GM18861 (cell line): ENCODE results near the gene SPTAN1.
"Not testable (repeated sequence)": the region's sequence is repeated elsewhere in the genome, so short reads cannot be mapped to it uniquely, and the experiment has no call there.

ENCODE experiments used
- ATAC-seq: cut with Tn5 transposase; IDR thresholded peaks from one replicate; pipeline ENCODE4 v1.9.1; 2021; ENCODE audit not compliant: unreplicated experiment

The SPTAN1 gene

DNA sequence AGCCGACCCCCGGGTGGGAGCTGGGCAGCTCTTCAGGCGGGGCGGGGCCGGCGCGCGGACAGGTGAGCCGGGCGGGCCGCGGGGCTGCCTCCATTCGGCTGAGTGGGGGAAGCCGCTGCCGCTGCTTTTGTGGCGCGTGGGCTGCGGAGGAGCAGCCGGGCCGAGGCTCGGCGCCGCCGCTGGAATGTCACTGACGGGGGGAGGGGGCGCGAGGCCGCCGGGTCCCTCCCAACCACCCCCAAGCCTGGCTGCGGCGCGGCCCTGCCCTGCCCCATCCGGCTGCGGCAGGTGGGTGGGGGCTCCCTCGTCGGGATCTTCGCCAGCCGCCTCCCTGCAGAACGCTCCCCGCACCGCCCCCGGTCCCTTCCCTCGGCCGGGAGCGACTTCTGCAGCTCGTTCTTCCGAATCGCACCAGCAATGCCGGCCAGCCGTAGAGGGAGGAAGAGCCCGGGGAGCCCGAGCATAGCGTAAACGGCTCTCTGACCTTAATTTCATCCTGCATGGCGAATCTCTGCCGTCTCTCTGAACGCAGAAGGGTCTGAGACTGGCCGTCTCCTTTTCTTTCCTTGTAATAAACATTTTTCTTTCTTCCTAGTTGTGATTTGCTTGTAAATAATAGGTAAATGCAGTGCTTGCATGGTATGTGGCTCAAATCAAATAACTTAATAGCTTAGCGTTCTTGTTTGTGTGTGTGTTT lies 505 bp downstream of the SPTAN1 start:
- peak; percentile 18 for ATAC-seq

DNA sequence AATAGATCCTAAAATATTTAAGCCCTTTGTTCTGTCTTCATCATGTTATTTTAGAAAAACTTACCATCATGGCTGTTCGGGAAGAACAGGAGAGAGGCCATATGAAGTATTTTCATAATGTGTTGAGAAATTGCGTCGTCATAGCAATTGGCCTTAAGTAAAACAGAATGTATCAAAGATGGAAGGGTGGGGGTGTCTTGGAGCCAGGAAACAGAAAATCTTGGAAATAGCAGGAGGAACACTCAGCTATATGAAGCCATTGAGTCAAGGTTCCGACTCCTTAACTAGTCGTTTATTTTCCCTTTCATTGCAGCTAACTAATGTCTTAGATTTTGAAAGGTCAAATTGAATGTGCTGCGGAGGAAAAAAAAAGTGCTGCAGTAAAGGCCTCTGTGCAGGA lies 1.3 kb downstream of the SPTAN1 start:
- ATAC-seq: no peak

DNA sequence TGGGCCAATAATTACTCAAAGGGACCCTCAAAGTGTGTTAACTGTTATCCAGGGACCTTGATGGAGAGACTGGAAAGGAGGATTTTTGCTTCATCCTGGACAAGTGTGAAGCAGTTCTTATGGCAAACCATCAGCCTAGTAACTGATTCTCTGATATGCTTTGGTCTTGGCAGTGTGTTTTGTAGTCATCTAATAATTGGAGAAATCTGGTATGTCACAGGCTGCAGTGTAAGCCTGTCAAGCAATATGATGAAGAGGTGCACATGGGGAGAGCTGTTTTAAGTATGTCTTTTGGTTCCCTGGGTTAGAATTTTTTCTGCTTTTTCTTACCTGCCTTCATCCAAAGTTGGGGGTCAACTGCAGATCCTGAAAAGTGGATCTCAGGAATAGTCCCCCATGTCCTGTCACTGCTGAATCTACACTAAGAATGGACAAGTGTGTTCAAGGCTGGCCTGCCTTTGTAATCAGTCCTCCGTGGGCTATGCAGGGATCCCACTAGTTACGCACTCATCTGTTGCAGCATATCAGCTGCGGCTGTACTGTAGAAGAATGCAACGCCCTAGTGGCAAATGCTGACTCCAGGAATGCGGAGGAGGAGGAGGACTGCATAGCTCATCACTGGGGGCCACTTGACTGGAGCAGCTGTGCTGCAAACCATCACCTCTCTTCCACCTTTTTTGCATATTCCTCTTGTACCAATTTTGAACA lies 1.9 kb downstream of the SPTAN1 start:
- ATAC-seq: no peak

DNA sequence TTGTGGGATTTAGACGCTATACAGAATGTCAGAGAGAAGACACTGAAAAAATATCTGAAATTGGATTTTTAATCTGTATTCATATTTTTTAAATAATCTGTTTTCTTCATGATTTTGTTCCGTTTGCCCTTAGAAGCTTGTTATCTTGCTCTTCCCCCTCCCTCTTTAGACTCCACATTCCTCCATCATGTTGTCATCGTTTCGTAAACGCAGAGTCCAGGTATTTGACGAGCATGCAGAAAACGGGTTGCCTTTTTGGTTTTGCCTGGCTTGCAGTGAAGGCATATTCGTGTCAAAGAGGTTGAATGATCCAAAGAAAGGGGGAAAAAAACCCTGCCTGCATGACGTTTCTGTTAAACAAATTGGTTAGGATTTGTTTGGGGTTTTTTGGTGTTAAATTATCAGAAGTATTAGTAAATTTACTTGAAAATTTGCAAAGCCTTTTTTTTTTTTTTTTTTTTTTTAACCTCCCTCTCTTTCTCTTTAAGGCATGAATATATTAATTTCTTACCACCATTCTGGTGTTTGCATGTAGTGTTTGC lies 2.9 kb downstream of the SPTAN1 start:
- no peak for ATAC-seq

DNA sequence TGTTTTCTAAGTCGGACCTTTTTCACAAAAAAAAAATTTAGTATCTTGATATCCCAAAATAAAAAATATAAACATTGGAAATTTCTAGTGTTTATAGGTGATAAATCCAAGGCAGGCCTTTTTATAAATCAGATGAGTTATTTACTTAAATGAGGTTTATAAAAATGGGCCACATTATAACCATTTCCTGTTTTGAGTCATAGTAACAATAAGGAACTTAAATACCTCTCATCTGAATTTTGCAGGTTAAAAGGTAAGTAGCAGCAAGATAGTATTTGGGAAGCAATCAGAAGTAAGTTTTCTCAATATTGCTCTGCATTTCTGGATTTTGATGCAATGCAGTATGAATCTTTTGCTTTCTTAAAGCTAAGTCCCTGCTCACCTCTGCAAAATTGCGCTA lies 3.9 kb downstream of the SPTAN1 start:
- ATAC-seq: no peak

DNA sequence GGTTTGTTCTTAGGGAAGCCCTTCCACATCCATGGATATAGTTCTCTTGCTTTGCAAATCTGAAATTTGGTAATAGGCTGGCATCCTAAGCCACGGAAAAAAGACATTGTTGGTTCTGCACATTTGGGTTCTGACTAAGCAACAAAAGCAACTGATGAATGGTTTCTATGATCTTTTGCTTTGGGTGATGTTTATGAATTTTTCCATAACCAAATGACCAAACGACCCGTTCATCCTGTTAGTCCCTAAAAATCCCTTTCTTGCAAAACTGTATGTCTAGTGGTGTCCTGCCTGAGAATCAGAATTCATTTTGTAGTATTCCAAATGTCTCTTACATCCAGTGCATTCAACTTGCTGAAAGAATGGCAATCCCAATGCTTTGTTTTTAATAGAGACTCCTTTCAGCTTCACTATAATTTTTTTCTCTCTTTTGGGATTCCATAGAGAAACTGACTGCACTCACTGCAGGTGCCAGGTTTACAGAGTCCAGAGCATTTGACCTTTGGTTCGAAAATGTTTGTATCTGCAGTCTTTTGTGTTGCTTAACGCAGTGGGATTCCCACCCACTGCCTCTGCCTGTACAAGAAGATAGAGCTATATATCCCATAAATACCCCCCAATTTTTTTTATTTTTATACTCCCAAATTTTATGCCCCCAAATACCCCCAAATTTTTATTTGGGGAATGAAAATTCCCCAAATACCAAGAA lies 4.7 kb downstream of the SPTAN1 start:
- no peak for ATAC-seq

DNA sequence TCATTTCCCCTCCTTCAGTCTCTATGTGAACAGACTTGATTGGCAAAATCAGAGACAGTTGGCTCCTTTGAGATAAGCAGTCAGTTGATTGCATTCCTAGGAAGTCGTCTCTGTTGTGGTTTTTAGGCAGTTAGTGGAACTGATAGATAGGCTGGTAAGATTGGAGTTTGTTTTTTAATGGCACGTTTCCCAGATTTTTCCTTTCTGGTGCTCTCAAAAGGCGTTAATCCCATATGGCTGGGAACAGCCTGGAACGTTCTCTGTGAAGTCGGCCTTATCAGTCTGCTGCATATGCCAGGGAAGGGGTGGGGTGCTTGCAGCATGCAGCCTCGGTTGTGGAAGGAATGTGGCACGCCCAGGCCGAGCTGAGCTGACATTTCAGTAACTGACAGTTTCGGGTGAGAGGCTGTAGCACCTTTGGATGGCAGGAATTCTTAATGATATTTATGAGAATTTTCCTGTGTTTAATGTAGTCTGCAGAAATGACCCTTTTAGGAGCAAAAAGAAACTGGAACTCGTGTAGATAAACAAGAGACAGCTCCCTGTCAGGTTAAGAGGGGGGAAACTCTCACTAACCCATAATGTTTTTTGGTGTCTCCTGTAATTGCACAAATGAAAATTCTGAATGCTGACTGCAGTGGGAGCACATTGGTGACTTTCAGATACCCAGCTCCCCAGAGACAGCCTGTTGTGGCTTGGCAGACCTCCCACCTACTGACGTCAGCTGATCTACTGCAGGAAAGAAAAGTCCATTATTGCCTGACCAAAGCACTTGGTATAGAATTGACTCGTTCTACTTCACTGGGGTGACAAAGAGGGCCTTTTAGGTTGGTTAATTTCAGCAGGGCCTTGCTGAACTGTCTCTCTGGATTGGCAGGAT lies 6.3 kb downstream of the SPTAN1 start:
- ATAC-seq: peak; percentile 60

DNA sequence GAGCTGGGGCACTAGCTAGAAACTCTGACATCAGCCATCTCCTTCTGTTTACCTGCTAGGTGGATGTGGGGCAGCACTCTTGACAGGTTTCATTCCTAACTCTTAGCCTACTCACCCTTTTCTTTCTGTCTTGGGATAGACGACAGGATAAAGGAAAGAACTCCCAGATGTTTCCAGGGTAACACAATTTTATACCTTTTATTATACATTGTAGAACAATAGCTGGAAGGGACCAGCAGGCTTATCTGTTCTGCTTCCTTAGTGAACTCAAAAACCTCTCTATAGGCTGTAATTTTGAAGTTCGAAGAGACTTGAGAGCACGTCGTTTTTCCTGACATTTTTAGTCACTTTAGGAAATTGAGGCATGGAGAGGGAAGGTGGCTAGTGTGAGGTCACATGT lies 13.2 kb downstream of the SPTAN1 start:
- no peak for ATAC-seq

DNA sequence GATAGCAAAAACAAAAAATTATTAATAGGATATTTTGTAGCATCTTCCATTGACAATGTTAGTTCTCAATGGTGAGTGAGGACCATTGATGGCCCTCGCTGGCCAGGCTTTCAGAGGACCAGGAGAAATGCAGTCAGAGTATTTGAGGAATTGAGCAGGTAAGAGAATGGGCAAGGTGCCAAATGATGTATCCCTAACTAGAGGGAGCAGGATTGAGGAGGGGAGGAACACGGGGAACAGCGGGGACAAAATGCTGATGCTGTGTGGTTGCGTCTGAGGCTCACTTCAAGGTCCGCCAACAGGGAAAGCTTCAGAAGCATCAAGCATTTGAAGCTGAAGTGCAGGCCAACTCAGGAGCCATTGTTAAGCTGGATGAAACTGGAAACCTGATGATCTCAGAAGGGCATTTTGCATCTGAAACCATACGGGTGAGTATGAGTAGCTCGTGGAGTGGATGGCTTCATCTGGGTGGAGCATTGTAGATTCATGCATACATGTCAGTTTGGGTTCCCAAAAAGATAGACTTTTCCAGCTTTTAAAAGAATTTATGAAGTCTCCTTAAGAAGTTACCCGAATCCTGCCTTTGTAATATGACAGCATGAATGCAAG lies 16.2 kb downstream of the SPTAN1 start:
- ATAC-seq: no peak

DNA sequence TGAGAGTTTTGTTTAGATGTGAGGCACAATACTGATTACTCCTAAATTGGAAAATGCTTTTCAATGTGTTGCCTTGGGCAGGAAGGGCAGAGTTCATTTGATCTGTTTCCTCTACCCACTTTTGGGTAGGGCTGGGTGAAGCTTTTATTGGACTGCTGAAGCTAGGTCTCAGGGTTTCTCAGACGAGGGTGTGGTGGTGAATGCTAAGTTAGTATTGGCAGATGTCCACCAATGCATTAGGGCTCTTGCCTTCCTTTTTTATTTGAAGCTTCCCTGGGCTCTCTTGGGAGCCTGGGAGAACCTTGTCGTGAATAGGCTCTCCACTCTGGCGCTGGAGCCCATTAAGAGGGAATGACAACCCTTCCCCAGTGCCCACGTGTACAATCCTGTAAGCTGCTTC lies 23.1 kb downstream of the SPTAN1 start:
- ATAC-seq: no peak

DNA sequence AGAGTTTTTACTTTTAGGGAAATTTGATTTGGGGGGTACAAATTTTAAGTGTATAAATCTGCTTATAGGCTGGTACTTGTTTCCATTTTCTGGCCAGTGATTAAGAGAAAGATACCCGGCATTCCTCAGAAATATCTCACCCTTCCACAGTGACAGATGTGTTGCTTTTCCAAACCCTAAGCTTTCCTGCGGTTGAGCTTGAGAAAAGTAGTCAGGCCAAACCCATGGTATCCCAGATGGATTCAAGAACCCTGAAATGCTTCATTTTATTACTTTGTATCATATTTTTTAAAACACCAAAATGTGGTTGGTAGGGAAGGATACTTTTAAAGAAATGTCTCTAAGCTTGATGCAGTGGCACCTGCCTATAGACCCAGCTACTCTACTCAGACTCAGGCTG lies 23.5 kb downstream of the SPTAN1 start:
- ATAC-seq: no peak

DNA sequence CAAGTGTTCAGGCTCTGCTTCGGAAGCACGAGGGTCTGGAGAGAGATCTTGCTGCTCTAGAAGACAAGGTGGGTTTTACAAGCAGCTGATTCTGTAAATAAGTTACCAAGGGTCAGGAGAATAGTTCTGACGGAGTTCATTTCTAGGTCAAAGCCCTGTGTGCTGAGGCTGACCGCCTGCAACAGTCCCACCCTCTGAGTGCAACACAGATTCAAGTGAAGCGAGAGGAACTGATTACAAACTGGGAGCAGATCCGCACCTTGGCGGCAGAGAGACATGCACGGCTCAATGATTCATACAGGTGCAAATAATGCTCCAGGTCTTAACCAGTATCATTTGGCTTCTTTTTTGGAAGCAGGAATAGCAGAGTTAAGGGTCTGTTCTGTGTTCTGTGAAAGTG lies 24.8 kb downstream of the SPTAN1 start:
- ATAC-seq: no peak

DNA sequence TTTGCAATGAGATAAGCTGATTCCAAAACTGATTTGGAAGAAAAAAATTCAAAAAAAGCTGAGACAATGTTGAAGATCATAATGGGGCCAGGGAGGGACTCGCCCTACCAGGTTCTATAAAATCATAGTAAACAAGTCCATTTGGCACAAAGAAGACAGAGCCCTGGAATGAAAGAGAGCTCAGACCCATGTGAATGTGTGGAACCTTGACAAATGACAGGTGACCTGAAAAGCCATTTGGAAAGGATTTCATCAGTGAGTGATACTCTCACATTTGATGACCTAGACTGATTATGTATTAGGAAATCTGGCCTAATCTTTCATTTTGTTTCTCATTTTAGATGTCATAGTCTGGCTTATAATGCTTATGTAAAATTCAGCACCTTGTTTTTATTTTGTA lies 26.8 kb downstream of the SPTAN1 start:
- ATAC-seq: no peak

DNA sequence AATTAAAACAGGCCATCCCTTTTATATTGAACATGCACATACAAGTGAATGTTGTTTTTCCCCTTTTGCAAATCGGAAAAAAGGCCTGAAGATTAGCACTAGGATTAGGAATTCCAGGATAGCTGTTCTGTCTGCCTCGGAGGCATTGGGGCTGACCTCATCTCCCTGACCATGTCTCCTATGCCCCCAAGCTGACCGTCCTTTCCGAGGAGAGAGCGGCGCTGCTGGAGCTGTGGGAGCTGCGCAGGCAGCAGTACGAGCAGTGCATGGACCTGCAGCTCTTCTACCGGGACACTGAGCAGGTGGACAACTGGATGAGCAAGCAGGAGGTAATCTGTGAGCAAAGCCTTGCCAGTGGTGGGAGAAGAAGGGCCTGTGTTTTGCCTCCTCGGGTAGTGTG lies 28.3 kb downstream of the SPTAN1 start:
- ATAC-seq: no peak

DNA sequence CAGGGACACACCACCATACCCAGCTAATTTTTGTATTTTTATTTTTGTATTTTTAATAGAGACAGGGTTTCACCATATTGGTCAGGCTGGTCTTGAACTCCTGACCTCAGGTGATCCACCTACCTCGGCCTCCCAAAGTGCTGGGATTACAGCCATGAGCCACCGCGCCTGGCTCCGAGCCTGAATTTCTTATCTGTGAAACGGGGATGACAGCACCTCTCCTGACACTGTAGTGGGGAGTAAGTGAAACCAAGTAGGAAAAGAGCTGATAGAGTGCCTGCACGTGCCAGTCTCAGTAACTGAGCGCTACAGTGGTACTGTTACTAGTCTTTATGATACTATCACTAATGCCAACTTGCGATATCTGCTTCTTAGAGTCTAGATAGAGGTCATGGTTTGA lies 32.8 kb downstream of the SPTAN1 start:
- not testable (repeated sequence) for ATAC-seq

DNA sequence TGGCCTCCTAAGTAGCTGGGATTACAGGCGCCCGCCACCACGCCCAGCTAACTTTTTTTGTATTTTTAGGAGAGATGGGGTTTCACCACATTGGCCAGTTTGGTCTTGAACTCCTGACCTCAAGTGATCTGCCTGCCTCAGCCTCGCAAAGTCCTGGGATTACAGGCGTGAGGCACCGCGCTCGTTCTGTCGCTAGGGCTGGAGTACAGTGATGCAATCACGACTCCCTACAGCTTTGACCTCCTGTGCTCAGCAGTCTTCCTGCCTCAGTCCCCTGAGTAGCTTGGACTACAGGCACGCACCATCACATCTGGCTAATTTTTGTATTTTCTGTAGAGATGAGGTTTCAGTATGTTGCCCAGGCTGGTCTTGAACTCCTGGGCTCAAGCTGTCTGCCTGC lies 34.5 kb downstream of the SPTAN1 start:
- ATAC-seq: not testable (repeated sequence)

DNA sequence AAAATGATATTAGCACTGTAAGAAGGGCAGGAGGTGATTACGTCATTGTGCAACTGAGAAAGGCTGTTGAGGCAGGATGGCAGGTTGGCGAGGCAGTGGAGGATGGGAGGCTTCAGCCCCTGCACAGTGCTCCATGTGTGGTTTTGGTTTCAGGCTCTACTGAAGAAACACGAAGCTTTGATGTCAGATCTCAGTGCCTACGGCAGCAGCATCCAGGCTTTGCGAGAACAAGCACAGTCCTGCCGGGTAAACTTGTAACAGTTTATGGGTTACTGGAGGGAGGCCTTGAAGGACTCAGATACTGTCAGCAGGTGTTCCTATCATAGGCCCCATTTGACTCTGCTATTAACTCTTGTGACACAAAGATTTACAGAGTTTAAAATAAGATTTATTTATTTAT lies 35.1 kb downstream of the SPTAN1 start:
- ATAC-seq: no peak

DNA sequence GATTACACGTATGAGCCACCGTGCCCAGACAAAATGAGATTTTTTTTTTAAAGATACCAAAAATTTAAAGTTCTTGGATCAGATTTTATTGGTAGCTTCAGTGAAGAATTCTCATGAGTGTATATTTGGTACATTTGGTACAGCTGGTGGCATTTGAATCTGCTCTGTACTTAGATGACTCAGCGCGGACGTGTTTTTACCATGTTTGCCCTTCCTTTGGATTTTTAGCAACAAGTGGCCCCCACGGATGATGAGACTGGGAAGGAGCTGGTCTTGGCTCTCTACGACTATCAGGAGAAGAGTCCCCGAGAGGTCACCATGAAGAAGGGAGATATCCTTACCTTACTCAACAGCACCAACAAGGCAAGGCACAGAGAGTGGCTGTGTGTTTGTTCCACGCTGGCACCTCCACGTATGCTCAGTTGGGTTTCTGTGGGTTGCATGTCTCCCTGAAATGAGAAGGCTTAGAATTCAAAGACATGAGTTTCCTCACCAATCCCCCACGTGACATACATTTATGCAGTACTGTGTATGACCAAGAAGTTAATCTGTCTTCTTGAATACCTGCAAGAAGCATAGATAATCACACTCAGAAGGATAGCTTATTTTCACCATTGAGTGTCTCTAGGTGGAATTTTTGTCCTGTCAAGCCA lies 36.3 kb downstream of the SPTAN1 start:
- ATAC-seq: no peak

DNA sequence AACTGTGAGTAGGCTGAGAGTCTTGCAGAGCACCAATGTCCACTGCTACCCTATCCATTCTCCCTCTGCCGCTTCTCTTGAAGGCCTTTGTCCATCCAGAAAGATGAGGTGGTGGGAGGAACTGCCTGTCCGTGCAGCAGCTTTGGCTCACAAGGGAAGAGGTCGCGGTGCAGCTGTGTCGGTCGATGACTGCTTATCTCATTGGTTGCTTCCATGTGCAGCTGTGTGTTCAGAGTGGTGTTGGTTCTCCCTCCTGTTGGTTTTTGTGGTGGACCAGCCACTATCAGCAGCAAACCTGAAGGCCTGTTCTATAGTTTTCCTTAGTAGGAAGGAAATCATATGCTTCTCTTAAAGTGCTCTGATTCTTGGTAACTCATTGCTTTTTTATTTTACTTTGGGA lies 40.7 kb downstream of the SPTAN1 start:
- ATAC-seq: no peak

DNA sequence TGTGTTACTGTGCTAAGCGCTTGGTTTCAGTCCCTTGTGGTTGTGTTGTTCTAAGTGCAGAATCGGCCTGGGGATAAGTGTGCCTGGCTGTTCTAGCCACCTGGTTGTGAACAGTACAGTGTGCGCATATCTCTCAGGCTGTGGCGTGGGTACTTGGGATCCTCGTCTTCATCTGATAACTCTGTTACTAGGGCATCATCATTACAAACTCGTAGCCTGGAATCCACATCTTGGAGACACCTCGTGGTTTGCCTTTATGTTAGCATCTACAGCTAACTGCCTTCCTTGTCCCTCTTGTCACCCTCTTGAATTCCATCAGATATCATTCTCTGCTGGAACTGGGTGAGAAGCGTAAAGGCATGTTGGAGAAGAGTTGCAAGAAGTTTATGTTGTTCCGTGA lies 41.5 kb downstream of the SPTAN1 start:
- no peak for ATAC-seq
